ENCODE data around the gene MICAL2.
A peak's percentile ranks its signal among the peaks of the same experiment; 100 is the strongest.

MICAL2 gene

DNA sequence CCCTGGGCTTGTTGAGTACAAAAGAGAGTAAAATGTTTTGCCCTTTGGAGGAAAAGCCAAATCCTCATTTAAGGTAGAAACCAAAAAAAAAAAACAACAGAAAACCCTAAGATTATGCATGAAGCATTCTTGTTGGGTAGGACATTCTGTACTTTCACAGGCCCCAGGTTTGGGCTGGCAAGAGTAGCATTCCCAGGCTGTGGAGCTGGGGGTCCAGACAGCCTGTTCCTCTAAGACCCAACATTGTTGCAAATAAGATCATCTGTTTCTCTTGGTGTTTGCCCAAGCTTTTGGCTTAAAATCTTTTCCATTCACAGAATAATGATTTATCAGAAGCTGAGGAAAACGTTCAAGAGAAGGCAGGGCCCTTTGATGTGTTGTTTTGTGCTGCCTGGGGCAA is 123.8 kb downstream of the MICAL2 start:
- DNase-seq: no peak

DNA sequence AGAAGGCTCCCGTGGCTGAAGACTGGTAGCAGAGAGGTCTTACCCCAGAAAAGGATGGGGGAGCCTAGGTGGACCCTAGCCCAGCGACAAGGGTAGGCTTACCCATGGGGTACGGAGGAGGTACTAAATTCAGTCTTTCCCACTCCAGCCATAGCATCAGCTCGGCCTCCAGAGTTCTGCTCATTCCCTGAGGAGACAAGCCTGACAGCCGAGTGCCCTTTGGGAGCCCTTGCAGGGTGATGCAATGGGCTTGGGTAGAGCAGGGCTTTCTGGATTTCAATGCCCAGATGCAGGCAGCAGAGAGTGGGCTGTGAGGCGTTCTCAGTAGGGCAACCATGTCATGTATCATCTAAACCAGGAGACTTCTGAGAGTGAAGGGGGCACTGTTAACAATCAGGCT is 124.7 kb downstream of the MICAL2 start:
- DNase-seq: no peak

- peak; percentile 57 for DNase-seq
Measured at GRCh38 chr11:12235553-12235946, 125.2 kb downstream of the MICAL2 start.

DNA sequence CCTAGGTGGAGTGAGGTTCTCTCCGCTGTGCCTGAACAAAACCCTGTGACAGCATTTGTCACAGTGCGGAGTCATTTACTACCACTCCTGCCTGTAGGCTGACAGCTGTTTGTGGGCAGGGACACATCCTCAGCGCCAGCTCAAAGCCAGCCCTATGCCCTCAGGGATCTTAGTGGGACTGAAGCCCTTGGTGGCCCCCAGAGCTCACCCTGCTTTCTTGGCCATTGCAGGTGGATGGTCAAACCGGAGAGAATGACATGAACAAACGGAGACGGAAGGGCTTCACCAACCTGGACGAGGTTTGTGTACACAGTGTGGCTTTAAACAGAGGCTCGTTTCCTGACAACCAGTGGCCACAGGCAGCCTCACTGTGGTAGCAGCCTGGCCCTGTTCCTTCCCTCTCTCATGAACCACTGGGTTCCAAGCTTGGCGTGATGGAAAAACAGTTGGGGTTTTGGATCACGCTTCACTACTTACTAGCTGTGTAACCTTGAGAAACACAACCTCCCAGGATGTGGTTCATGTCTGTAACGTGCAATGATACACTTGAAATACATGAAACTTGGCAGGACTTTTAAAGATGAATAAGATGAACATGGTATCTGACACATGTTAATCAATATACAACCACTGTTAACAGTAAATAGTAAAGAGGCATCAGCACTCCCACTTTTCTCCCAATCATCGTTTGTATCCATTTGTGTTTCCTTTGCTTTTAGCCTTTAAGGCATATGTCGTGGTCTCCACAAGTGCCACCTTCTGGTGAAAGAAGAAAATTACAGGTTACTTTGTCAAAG is 125.8 kb downstream of the MICAL2 start:
- peak; percentile 76 for DNase-seq

GRCh38 chr11:12236744-12237101 is 126.3 kb downstream of the MICAL2 start:
- no peak for DNase-seq

DNA sequence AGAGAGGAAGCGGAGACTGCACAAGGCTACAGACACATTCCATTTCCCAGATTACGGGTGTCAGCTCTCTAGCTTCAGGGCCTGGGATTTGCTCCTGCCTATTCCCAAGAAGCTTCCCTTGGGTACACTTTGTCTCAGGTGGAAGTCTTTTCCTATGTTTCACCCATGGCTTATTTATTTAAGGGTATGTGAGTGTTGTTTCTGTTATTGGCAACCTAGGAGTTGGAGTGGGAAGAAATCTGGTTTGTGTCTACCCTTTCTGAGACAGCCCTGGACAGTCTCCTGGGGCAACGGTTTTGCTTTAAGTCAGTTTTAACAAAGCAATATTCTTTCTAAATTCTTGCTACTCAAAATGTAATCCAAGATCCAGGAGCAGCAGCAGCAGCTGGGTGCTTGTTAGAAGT is 127.0 kb downstream of the MICAL2 start:
- DNase-seq: no peak

DNA sequence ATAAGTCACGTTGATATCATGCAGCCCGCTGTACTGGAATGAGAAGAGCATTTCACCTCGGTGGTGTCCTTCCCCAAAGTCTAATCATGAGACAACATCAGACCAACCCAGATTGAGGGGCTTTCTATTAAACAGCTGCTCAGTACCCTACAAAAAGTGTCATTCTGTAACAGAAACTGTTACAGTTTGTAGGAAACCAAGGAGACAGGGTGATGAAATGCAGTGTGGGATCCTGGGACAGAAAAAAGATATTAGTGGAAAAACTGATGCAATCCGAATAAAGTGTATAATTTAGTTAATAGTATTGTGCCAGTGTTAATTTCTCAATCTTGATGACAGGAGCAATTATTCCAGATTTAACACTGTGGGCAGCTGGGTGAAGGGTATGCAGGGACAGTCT is 128.0 kb downstream of the MICAL2 start:
- DNase-seq: no peak

DNA sequence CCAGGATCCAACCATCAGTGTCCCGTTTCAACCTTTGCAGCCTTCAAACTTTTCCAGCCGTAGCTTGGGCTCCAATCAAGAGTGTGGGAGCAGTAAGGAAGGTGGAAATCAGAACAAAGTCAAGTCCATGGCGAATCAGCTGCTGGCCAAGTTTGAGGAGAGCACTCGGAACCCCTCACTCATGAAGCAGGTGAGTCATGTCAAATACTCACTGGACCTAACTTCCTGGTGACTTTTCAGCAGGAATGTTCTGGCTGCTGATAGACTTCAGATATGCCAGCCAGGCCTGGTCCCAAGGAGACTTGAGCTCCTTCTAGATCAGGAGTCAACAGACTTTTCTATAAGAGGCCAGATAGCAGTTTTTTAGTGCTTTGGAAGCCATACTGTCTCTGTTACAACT is 129.0 kb downstream of the MICAL2 start:
- DNase-seq: no peak

DNA sequence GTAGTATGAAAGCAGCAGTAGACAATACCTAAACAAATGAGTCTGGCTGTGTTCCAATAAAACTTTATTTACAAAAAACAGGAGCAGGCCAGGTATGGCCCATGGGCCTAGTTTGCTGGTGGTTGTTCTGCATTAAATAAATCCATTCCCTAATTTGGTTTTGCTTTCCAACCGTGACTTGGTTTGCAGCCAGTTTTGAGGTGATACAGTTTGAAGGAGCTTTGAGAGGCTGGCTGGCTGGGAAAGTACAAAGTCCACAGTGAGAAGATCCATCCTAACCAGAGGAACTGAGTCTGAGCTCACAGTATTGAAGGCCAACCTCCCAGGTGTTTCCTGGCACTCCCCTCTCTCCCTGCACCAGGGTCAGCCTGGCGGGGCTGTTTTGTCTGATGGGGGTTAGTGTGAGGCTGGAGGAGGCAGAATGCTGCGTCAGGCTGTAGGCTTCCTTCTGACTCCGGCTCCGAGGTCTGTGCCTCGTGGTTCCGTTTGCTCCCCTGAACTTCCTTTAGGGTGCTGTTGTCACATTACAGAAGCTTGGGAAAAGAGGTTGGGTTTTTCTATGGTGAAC is 129.5 kb downstream of the MICAL2 start:
- DNase-seq: no peak

DNA sequence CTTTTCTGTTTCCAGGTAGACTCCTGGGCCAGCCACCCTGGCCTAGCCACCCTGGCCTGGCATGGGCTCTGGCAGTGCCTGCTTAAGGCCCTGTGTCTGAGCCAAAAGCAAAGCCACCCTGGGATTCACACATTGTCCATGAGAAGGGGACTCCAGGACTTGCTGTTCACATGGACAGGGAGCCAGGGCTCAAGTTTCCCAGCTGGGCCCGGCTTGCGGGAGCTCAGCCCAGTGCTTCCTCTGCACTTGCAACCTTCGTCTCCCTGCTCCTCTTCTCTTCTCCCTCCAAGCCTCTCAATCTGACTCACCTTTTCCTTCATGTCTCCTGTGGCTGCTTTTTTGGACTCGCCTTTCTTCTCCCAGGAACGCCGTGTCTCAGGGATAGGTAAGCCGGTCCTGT is 130.3 kb downstream of the MICAL2 start:
- DNase-seq: no peak

- no peak for DNase-seq
Measured at GRCh38 chr11:12241401-12241800, 131.0 kb downstream of the MICAL2 start.

GRCh38 chr11:12241971-12242672 is 131.7 kb downstream of the MICAL2 start:
- DNase-seq: no peak

GRCh38 chr11:12242966-12243365 is 132.6 kb downstream of the MICAL2 start:
- DNase-seq: no peak

DNA sequence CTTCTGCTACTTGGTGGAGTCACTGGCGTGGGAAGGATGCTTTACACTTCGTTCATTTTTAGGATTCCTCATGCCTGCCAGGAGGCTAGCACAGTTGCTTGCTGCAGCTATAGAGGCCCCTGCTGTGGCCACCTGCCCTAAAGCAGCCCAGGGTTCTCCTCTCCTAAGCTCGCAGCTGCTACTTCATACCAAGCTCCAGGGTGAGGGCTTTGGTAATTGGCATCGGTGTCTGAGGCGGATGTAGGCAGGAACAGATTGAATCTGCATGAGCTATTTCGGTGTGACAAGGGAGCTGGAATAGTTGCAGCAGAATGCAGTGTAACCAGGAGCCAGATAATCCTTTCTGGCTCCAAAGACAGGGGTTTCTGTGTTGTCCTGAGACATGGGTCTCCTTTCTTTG is 133.1 kb downstream of the MICAL2 start:
- no peak for DNase-seq

DNA sequence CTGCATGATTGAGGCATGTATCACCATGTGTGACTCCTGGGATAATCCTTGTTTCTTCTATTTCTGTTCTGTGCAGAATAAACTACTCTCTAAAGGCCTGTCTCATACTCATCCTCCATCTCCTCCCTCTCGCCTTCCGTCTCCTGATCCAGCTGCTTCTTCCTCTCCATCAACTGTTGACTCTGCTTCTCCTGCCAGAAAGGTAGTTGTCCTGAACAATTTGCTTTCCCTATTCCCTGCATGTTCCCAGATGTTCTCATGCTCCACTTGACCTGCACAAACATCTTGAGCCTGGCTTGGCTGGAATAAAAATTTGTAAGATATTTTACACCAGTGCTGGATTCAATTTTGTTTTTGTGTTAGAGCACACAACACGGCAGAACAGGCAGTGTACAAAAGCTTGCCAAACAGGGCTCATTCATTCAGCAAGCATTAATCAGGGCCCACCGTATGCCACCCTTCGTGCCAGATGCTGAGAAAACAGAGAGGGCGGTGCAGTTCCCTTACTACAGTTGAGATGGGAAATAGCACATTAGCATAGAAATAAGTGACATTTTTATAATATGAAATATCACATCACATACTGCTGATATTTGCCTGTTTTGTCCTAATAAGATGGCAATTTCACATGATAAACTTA is 133.6 kb downstream of the MICAL2 start:
- DNase-seq: no peak

- DNase-seq: no peak
Measured at GRCh38 chr11:12245091-12245490, 134.7 kb downstream of the MICAL2 start.

DNA sequence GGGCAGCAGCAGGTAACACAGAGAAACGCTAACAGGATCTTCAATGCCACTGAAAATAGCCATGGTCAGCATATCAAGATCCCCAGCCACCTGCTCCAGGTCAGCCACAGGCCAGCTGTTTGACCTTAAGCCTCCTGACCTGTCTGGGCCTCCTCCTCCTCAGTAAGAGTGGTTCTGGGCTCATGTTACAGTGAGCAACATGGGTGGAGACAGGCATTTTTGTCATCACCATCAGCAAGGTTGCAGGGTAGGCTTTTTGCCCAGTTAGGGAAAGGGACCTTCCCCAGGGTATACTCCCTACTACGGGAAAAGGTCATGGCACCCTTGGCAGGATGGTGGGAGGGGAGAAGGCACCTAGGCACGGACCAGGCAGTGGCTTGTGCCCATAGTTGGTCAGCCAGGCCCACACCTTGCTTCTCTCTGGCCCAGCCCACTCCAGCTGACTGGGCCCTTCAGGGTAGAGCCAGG is 135.2 kb downstream of the MICAL2 start:
- no peak for DNase-seq

DNA sequence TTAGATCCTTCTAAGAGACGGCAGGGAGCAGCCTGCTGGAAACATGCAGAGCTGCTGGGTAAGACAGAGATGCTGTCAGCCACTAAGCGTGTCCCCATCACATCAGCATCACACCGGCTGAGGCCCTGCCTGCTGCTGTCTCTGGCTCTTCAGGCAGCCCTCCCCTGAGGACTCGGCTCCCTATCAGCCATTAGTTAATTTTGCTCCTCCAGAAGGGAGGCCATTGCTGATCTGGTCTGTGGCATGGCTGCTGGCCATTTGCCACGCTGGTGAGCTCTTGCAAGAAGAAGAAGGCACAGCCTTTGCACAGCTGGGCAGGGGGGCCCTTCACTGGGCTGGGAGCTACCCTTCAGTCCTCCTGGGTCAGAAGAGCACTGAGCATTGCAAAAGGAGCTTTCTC is 135.8 kb downstream of the MICAL2 start:
- DNase-seq: no peak

DNA sequence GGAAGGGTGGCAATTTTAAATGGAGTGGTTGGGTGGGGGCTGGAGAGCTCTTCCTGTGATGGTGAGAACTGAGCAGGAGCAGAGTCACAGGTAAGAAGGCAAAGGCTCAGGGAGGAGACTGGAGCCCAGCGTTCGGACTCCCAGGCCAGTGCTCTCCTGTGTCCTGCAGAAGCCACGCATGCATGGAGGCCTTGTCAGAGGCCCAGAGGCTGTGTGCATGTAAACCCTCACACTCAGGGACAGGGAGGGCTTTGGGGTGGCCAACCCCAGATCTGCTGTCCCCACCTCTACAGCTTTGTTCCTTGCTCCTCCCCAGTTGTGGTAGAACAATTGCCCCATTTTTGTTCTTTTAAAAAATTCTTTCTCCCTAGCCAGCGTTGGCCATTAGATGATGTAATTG is 136.6 kb downstream of the MICAL2 start:
- DNase-seq: no peak

DNA sequence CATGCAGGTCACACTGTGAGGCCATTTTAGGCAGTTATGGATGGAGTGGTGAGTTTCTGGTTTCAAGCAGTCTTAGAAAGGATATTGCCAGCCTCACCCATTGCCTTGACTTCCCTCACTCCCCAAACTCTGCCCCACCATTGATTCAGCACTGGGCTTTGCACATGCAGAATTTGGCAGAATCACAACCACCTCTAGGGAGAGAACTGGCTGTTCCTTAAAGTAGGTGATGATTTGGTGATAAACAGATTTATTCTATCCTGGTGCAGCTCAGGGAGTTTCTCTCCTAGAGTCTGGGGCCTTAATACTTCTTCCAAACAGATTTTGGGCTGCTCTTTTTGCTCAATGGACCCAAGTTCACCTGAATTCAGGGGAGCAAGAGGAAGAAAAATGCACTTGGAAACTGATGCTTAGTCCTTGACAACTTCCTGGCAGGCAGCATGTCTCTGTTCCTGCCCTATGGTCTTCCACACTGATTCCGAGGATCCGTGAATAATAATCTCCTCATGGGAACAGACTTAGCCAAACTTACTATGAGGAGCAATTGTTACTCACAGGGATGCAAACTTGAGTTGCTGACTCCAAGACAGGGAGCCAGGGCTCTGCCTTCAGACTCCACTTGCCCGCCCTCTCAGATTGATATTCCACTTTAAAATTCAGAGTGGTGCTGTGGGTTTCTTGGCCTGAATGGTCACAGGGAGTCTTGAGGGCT is 137.3 kb downstream of the MICAL2 start:
- no peak for DNase-seq

GRCh38 chr11:12248330-12248729 is 137.9 kb downstream of the MICAL2 start:
- DNase-seq: no peak

GRCh38 chr11:12249590-12250260 is 139.3 kb downstream of the MICAL2 start:
- DNase-seq: no peak
